OCI-LY7 (cell line): ENCODE data around the gene NOL9.

Experiments
- EZH2phosphoT487 ChIP-seq: fragments of 200-600 bp; sonication (generic); IDR thresholded peaks from 2 replicates; pipeline ENCODE4 v1.6.1; 2018; ENCODE audit warnings: low read depth, borderline replicate concordance, mild to moderate bottlenecking, mixed run types, antibody characterized with exemption, low read length, moderate library complexity, mixed read lengths
- TF ChIP-seq, protein P1 (sequence below): fragments of 200-600 bp; sonication (generic); conservative IDR thresholded peaks from 2 replicates; pipeline ENCODE4 v1.5.1; 2014; ENCODE audit warnings: mild to moderate bottlenecking, antibody characterized with exemption, low read length, moderate library complexity, mixed read lengths

DNA sequence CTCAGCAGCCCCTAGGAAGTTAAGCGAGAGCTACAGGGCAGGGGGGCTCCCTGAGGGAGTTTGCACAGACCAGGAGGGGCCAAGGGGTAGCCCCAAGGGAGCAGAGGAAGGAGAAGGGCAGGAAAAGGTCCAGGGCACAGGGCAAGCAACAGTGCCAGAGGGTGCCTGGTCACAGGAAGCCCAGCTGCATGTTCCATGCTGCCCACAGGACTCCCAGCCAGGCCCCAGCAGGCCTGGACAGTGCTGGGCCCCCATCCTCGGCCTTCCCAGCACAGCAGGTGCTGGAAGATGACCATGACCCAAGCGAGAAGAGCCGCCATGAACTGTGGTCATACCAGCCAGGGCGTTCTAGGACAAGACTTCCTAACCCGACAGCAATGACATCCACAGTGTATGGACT, 37.3 kb upstream of the NOL9 start:
- TF ChIP-seq, protein P1, sequence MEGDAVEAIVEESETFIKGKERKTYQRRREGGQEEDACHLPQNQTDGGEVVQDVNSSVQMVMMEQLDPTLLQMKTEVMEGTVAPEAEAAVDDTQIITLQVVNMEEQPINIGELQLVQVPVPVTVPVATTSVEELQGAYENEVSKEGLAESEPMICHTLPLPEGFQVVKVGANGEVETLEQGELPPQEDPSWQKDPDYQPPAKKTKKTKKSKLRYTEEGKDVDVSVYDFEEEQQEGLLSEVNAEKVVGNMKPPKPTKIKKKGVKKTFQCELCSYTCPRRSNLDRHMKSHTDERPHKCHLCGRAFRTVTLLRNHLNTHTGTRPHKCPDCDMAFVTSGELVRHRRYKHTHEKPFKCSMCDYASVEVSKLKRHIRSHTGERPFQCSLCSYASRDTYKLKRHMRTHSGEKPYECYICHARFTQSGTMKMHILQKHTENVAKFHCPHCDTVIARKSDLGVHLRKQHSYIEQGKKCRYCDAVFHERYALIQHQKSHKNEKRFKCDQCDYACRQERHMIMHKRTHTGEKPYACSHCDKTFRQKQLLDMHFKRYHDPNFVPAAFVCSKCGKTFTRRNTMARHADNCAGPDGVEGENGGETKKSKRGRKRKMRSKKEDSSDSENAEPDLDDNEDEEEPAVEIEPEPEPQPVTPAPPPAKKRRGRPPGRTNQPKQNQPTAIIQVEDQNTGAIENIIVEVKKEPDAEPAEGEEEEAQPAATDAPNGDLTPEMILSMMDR: no peak
- no peak for TF ChIP-seq EZH2phosphoT487
